Limb (tissue), 2 donors: ENCODE data around the gene C5orf34.
"Not testable (repeated sequence)": the region's sequence is repeated elsewhere in the genome, so short reads cannot be mapped to it uniquely, and the experiment has no call there.

ENCODE experiments used
- DNase-seq, 2 donors: peaks; one replicate each; pipeline ENCODE4 v3.0.0-alpha.2; 2016; ENCODE audit errors: extremely low spot score in 2 of 2

Gene C5orf34

GRCh38 chr5:43514471-43514815 is 505 bp downstream of the C5orf34 start:
- no peak for DNase-seq

GRCh38 chr5:43514025-43514424 is 923 bp downstream of the C5orf34 start:
- no peak for DNase-seq

- DNase-seq: not testable (repeated sequence)
Measured at GRCh38 chr5:43511062-43511461, 3.9 kb downstream of the C5orf34 start.

- no peak for DNase-seq
Measured at GRCh38 chr5:43498581-43498980, 16.4 kb downstream of the C5orf34 start.

GRCh38 chr5:43497311-43498104 is 17.4 kb downstream of the C5orf34 start:
- DNase-seq: no peak

- no peak for DNase-seq
Measured at GRCh38 chr5:43491326-43491725, 23.6 kb downstream of the C5orf34 start.

- DNase-seq: no peak
Measured at GRCh38 chr5:43486353-43486752, 28.6 kb downstream of the C5orf34 start.

- no peak for DNase-seq
Measured at GRCh38 chr5:43485406-43485805, 29.5 kb downstream of the C5orf34 start.

GRCh38 chr5:43484106-43484849 is 30.7 kb downstream of the C5orf34 start:
- peak; percentile 81 to 88 for DNase-seq

- DNase-seq: peak; percentile 93 to 94
Measured at GRCh38 chr5:43483298-43484105, 31.4 kb downstream of the C5orf34 start, which contains the start of gene TMEM267. TSS of gene TMEM267 (minus strand) at chr5:43483865. CDS start at chr5:43453969, 29,896 bp downstream.

- no peak for DNase-seq
Measured at GRCh38 chr5:43482490-43483297, 32.3 kb downstream of the C5orf34 start.

- no peak for DNase-seq
Measured at GRCh38 chr5:43469671-43470391, 45.1 kb downstream of the C5orf34 start.

- no peak for DNase-seq
Measured at GRCh38 chr5:43467100-43467499, 47.8 kb downstream of the C5orf34 start.

GRCh38 chr5:43465455-43465854 is 49.5 kb downstream of the C5orf34 start:
- not testable (repeated sequence) for DNase-seq

GRCh38 chr5:43461066-43461465 is 53.9 kb downstream of the C5orf34 start:
- DNase-seq: no peak

- DNase-seq: no peak
Measured at GRCh38 chr5:43456556-43456955, 58.4 kb downstream of the C5orf34 start.

- DNase-seq: not testable (repeated sequence)
Measured at GRCh38 chr5:43441575-43441974, 73.4 kb downstream of the C5orf34 start.

GRCh38 chr5:43437062-43437660 is 77.8 kb downstream of the C5orf34 start:
- no peak for DNase-seq
